Activated CD8-positive, alpha-beta memory T cell treated with anti-CD3 and anti-CD28 coated beads for 4 hours (primary cell): ENCODE measurements around the gene RNU7-1.

Experiments
- DNase-seq, 2 donors: peaks; one replicate each; pipeline ENCODE4 v3.0.0-alpha.2; 2020; ENCODE audit warnings: low read depth in 2 of 2

RNU7-1 gene

DNA sequence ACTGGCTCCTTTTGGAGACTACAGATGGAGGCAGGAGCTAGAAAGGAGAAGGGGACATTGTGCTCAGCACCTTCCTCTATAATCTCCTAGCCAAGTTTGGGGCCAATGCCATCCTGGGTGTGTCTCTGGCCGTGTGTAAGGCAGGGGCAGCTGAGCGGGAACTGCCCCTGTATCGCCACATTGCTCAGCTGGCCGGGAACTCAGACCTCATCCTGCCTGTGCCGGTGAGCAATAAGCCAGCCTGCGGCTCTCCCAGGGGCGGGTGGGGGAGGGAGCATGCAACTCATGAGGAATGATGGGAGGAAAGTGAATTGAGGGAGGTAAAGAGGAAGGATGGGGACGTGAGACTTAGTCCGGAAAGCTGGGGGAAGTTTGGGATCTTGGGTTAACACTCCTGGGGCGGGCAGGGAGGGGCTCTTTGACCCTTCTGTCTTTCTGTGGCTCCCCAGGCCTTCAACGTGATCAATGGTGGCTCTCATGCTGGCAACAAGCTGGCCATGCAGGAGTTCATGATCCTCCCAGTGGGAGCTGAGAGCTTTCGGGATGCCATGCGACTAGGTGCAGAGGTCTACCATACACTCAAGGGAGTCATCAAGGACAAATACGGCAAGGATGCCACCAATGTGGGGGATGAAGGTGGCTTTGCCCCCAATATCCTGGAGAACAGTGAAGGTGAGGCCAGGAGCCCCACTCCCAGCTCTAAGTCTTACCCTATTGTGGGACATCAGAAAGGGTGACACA lies 26.0 kb upstream of the RNU7-1 start:
- no peak for DNase-seq

DNA sequence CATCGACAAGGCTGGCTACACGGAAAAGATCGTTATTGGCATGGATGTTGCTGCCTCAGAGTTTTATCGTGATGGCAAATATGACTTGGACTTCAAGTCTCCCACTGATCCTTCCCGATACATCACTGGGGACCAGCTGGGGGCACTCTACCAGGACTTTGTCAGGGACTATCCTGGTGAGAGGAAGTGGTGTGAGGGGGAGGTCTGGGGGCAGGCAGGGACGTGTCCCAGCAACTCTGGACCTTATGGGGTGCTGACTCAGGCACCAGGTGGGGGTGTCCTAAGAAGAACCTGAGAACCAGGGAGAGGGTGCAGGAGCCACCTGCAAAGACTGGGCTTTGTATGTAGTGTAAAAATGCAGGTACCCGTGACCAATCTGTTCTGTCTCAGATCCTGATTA lies 24.0 kb upstream of the RNU7-1 start:
- no peak for DNase-seq

- DNase-seq, result no peak
Measured at GRCh38 chr12:6921539-6921938, 22.1 kb upstream of the RNU7-1 start.

DNA sequence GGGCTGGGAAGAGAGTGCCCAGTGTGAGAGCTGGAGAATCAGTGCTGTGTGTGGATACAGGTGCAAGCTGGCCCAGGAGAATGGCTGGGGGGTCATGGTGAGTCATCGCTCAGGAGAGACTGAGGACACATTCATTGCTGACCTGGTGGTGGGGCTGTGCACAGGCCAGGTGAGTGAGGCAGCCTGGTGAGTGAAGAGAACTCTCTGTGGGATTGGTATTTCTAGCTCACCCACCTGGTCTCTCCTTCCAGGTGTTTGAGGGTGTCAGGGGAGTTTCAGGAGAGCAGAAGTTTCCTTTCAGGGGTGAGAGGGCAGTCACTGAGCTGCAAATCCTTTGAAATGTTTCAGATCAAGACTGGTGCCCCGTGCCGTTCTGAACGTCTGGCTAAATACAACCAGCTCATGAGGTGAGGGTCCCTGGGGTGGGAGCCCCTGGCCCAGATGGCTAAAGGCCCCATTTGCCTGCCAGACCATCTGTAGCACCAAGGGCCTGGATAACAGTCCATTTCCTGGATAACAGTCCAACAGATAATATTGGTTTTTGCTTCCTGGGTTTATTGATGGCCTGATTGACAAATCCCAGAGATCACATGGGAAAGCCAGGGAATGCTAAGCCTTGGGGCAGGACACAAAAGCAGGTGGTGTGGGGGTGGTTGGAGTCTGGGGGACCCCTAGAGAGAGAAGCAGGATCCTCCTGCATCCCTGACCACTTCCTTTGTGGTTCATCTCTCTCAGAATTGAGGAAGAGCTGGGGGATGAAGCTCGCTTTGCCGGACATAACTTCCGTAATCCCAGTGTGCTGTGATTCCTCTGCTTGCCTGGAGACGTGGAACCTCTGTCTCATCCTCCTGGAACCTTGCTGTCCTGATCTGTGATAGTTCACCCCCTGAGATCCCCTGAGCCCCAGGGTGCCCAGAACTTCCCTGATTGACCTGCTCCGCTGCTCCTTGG lies 21.3 kb upstream of the RNU7-1 start:
- DNase-seq, result no peak

- DNase-seq, result no peak
Measured at GRCh38 chr12:6923003-6923732, 20.4 kb upstream of the RNU7-1 start.

GRCh38 chr12:6923851-6924250 lies 19.8 kb upstream of the RNU7-1 start:
- DNase-seq, result no peak

- DNase-seq, result no peak
Measured at GRCh38 chr12:6925239-6925539, 18.4 kb upstream of the RNU7-1 start.

- no peak for DNase-seq
Measured at GRCh38 chr12:6925540-6926279, 17.9 kb upstream of the RNU7-1 start.

GRCh38 chr12:6927379-6928021 lies 16.1 kb upstream of the RNU7-1 start, which contains the start of gene ATN1:
Gene ATN1, plus strand, starts transcription at chr12:6927959. Its CDS starts 6,043 bp downstream, at chr12:6934002.
- DNase-seq, result no peak

GRCh38 chr12:6928022-6928702 lies 15.5 kb upstream of the RNU7-1 start:
- no peak for DNase-seq

DNA sequence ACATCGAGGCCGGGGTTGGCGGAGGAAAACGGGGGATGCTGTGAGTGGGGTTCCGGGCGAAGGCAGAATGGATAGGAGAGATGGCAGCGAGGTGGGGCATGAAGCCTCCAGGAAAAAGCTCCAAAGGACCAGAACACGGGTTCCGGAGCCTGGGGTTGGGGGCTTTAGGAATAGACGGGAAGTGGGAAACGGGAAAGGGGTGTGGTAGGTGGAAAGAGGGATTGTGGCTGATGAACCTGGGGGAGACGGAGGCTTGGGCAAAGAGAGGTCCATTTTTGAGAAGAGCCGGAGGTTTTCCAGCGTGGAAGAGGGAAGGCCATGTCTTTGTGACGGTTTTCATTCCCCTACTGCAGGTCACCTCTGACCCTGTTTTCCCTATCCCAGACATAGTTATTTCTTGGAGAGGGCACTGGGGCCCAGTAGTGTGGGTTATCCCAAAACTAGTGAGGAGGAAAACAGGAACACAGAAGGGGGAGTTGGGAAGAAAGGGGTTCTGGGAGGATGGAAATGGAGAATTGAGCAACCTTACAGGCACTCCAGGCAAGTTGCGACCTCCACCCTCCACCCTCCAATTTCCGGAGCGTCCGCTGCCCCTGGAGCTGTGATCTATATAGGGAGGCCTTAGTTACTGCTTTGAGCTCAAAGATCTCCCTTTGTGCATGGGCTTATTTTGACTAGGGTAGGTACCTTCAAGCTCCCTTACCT lies 14.8 kb upstream of the RNU7-1 start:
- no peak for DNase-seq

DNA sequence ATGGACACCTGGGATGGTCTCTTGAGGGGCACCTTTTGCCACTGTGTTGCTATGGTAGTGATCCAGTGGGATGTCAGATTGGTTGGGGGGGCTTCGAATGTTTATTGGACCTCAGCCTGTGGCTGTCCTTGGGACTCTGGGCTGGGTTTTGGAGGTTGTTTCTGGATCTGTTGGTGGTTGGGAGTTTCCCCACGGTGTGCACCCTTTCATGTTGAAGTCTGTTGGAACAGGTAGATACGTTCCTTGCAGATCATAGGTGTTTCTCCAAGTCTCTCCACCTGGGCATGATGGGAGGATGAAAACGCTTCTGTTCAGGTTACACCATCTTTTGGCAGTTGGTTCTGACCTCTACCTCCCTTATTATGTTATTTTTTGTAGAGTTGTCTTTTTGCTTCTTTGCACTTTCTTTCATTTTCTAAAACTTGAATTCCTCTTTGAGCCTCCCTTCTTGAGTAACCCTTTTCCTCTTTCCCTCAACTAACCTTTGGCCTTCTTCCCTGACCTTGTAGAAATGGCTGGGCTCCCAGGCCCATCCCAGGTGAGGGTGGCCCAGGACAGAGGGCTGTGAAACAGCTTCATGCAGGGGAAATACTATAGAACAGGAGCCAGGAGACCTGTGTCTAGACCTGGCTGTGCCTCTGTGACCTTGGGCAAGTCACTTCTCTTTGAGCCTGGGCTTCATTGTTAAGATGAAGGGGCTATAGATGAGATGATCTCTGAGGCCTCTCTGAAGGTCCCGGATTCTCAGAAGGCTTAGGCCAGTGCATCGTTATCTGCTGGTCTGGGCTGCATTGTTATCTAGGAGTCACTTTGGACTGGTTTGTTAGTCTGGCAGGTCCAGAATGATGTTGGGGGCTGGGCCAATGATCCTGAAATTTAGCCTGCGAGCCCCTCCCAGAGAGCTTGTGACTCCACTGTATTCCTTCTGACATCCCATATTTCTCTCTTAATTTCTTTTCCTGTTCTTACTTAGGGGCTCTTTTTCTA lies 13.9 kb upstream of the RNU7-1 start:
- no peak for DNase-seq

DNA sequence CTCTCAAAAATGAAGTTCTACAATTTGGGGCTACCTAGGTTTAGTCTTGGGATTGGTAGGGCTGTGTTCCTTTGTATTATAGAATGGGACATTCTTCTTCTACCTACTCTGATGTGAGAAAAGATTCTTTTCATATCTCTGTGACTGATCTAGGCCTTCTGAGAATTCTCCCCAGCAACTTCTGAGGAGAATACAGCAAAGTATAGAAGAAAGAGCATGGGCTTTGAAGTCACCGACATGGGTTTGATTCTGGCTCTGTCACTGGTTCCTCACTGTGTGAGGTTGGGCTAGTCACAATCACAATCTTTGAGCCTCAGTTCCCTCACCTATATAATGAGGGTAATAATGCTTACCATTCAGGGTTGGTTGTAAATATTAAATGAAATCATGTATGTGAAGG lies 10.8 kb upstream of the RNU7-1 start:
- no peak for DNase-seq

DNA sequence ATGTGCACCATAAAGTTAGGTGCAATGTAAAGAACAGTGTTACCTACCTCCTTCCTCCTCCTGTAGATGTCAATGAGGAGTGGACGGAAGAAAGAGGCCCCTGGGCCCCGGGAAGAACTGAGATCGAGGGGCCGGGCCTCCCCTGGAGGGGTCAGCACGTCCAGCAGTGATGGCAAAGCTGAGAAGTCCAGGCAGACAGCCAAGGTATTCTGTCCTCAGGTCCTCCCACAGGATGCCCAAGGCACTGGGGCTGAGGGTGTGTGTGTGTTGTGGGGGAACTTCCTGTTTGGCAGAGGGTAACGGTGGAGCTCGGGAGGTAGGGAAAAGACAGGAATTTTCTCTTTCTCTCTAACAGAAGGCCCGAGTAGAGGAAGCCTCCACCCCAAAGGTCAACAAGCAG lies 9.5 kb upstream of the RNU7-1 start:
- no peak for DNase-seq

DNA sequence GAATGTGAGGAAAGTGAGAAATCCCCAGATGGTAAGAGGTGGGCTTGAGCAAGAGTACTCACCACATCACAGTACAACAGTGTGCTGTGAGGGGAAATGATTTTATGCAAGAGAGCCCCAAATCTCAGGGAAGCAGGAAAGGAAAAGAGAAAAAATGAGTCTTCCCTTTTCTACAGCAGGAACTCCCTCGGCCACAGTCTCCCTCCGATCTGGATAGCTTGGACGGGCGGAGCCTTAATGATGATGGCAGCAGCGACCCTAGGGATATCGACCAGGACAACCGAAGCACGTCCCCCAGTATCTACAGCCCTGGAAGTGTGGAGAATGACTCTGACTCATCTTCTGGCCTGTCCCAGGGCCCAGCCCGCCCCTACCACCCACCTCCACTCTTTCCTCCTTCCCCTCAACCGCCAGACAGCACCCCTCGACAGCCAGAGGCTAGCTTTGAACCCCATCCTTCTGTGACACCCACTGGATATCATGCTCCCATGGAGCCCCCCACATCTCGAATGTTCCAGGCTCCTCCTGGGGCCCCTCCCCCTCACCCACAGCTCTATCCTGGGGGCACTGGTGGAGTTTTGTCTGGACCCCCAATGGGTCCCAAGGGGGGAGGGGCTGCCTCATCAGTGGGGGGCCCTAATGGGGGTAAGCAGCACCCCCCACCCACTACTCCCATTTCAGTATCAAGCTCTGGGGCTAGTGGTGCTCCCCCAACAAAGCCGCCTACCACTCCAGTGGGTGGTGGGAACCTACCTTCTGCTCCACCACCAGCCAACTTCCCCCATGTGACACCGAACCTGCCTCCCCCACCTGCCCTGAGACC lies 8.0 kb upstream of the RNU7-1 start:
- no peak for DNase-seq

DNA sequence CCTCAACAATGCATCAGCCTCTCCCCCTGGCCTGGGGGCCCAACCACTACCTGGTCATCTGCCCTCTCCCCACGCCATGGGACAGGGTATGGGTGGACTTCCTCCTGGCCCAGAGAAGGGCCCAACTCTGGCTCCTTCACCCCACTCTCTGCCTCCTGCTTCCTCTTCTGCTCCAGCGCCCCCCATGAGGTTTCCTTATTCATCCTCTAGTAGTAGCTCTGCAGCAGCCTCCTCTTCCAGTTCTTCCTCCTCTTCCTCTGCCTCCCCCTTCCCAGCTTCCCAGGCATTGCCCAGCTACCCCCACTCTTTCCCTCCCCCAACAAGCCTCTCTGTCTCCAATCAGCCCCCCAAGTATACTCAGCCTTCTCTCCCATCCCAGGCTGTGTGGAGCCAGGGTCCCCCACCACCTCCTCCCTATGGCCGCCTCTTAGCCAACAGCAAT lies 7.4 kb upstream of the RNU7-1 start:
- DNase-seq, result no peak

DNA sequence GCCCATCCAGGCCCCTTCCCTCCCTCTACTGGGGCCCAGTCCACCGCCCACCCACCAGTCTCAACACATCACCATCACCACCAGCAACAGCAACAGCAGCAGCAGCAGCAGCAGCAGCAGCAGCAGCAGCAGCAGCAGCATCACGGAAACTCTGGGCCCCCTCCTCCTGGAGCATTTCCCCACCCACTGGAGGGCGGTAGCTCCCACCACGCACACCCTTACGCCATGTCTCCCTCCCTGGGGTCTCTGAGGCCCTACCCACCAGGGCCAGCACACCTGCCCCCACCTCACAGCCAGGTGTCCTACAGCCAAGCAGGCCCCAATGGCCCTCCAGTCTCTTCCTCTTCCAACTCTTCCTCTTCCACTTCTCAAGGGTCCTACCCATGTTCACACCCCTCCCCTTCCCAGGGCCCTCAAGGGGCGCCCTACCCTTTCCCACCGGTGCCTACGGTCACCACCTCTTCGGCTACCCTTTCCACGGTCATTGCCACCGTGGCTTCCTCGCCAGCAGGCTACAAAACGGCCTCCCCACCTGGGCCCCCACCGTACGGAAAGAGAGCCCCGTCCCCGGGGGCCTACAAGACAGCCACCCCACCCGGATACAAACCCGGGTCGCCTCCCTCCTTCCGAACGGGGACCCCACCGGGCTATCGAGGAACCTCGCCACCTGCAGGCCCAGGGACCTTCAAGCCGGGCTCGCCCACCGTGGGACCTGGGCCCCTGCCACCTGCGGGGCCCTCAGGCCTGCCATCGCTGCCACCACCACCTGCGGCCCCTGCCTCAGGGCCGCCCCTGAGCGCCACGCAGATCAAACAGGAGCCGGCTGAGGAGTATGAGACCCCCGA lies 6.8 kb upstream of the RNU7-1 start:
- no peak for DNase-seq
